ENCODE data around the gene UFC1.

The UFC1 gene

GRCh38 chr1:161172776-161173376, 19.1 kb downstream of the UFC1 start:
- in situ Hi-C loops (cut with HindIII; ENCODE audit: low pct_ligation_motif_present, low sequenced_read_pairs): no loop called here
- H3K36me3 ChIP-seq (replicated peaks): peaks cover 51% of the 10 kb centered on the region
- TF ChIP-seq CTCF (IDR thresholded peaks at IDR 0.05; ENCODE audit: low read depth, low read length, missing control alignments): no peak
- H3K4me3 ChIP-seq (ENCODE audit: low read depth, low read length): no peak overlapping the region
- peak; percentile 86 for DNase-seq
- peak overlapping the region; percentile 84 for H3K27ac ChIP-seq
- no peaks in the 10 kb centered on the region for H3K27me3 ChIP-seq (replicated peaks)

- no peak for DNase-seq
- Histone ChIP-seq H3K27ac (peak overlapping the region; percentile 84), H3K4me3 (ENCODE audit: low read depth, low read length) (no peak overlapping the region), H3K36me3 (replicated peaks) (peaks cover 49% of the 10 kb centered on the region), H3K27me3 (replicated peaks) (no peaks in the 10 kb centered on the region)
- TF ChIP-seq CTCF (IDR thresholded peaks at IDR 0.05; ENCODE audit: low read depth, low read length, missing control alignments): no peak
- in situ Hi-C loops (cut with HindIII; ENCODE audit: low pct_ligation_motif_present, low sequenced_read_pairs): no loop called here
These were observed 19.9 kb downstream of the UFC1 start for GRCh38 chr1:161173711-161174110.

- in situ Hi-C loops (cut with HindIII; ENCODE audit: low pct_ligation_motif_present, low sequenced_read_pairs): no loop called here
- Histone ChIP-seq H3K27ac (no peak overlapping the region), H3K4me3 (ENCODE audit: low read depth, low read length) (no peak overlapping the region), H3K36me3 (replicated peaks) (peaks cover 44% of the 10 kb centered on the region), H3K27me3 (replicated peaks) (no peaks in the 10 kb centered on the region)
- TF ChIP-seq CTCF (IDR thresholded peaks at IDR 0.05; ENCODE audit: low read depth, low read length, missing control alignments): no peak
- no peak for DNase-seq
These were observed 21.1 kb downstream of the UFC1 start for GRCh38 chr1:161174911-161175310.

GRCh38 chr1:161175771-161176453, 22.1 kb downstream of the UFC1 start:
- in situ Hi-C loops (cut with HindIII; ENCODE audit: low pct_ligation_motif_present, low sequenced_read_pairs): no loop called here

GRCh38 chr1:161176468-161177111, 22.8 kb downstream of the UFC1 start:
- no peak for DNase-seq
- Histone ChIP-seq H3K27me3 (replicated peaks) (no peaks in the 10 kb centered on the region), H3K27ac (peak overlapping the region; percentile 81), H3K4me3 (ENCODE audit: low read depth, low read length) (peak overlapping the region; percentile 96), H3K36me3 (replicated peaks) (peaks cover 29% of the 10 kb centered on the region)
- TF ChIP-seq CTCF (IDR thresholded peaks at IDR 0.05; ENCODE audit: low read depth, low read length, missing control alignments): no peak
- in situ Hi-C loops (cut with HindIII; ENCODE audit: low pct_ligation_motif_present, low sequenced_read_pairs): no loop called here

More at GRCh38 chr1:161175771-161176453, 22.1 kb downstream of the UFC1 start:
- Histone ChIP-seq H3K27me3 (replicated peaks) (no peaks in the 10 kb centered on the region), H3K36me3 (replicated peaks) (peaks cover 36% of the 10 kb centered on the region), H3K27ac (no peak overlapping the region), H3K4me3 (ENCODE audit: low read depth, low read length) (peak overlapping the region; percentile 96)
- DNase-seq: no peak
- no peak for TF ChIP-seq CTCF (IDR thresholded peaks at IDR 0.05; ENCODE audit: low read depth, low read length, missing control alignments)

Measured in brain microvascular endothelial cell (primary cell).